NCI-H2196 (cell line): ENCODE measurements around the gene NCK2.
"Not testable (repeated sequence)": the region's sequence is repeated elsewhere in the genome, so short reads cannot be mapped to it uniquely, and the experiment has no call there.

Source experiments
- DNase-seq: peaks from one replicate; lab custom pipeline; 2025; ENCODE audit not compliant: unreplicated experiment; lab: John Stamatoyannopoulos, UW

Gene NCK2

DNA sequence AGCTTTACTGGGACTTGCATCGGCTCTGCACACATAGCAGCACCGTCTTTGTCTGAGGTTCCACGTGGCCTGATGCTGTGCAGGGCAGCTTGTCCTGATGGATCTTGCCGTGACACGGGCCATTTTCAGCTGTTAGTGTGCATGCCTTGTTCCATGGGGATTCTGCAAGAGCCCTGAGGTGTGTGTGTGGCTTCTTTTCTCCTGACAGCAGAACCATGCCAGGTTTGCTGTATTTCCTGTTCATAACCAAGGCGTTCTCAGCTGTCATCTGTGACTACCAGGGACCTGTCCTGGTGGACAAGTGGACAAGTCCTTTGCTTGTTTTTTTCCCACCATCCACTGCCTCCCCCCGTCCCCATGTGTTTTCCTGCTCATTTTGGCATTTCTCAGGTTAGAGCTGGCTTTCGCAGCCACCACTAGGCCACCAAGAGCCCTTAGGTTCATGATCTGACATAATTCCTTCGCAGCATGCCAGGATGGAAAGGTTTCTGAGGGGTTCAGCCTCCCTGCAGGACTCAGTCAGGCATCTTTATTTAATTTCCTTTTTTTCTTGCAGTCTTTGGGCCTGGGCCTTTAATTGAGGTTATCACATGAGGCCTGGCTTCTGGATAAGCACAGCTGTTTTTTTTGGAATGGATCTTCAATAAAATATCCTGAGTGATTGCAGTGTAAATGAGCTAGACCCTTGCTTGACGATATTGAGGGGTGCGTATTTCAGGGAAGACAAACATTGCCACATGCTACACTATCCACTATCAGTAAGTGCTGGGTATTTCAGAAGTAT lies 139.4 kb downstream of the NCK2 start:
- no peak for DNase-seq

GRCh38 chr2:105885456-105885855 lies 140.7 kb downstream of the NCK2 start:
- DNase-seq: no peak

GRCh38 chr2:105886029-105886454 lies 141.3 kb downstream of the NCK2 start:
- DNase-seq: no peak

DNA sequence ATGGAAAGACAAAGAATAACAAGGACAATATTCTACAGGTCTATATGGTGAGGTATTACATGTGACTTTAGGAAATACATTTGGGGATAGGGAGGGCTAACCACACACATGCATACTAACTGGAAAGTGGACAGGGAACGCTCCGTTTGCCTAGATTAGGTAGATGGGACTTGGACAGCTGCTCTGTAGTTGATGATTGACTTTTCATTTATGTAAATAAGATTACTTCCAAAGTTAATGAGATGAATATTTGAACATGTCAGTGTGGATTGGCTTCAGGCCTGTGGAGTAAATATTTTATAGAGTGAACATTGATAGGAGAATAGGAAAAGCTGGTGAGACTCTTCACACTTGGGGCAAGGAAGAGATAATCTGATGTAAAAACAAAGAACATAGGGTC lies 142.0 kb downstream of the NCK2 start:
- no peak for DNase-seq

DNA sequence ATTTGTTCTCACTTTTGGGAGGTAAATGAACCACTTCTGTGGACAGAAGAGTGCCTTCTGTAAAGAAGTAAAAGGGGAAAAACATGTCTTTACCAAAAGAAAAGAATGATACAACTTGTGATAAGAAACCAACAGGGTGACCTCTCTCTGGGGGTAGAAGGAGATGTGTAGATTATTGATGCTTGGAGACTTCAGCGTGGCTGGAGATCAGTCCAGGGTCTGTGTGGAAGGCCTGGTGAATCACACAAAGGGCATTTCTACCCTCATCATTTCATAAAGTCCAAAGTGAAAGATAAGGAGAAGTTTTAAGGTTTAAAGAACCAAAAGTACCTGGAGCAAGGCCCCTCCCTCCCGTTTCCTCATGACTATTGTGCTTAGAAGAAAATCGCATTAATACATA lies 142.5 kb downstream of the NCK2 start:
- no peak for DNase-seq

DNA sequence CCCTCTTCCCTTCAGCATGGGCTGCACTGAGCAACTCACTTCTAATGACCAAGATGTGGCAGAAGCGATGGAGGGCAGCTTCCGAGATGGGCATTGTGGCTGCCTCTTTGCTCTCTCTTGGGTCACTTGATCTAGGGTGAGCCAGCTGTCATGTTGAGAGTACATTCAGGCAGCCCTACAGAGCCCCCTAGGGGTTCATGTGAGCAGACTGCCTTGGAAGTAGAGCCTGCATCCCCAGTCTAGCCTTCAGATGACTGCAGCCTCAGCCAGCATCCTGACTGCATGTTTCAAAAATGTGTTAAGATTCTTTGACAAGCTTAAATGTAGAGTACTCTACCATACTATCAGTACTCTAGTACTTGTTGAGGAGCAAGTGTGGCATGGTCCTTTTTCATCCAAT lies 143.9 kb downstream of the NCK2 start:
- DNase-seq: no peak

- no peak for DNase-seq
Observed at GRCh38 chr2:105889046-105889445, 144.3 kb downstream of the NCK2 start.

DNA sequence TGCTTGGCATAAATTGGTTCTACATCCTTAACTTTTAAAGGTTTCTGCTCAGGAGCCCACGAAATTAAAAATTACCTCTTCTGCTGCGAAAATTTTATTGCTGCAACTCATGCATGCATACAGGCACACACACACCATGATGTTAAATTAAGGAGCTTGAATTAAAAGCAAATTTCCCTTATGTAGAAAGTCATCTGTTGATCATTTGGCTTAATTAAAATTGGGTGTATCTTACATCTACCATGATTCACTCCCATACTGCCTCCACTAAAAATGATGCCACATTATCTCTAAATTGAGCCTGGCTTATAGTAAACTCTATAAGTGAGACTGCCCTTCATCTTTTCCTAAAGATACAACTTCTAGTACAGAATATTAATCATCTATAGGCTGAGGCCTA lies 145.4 kb downstream of the NCK2 start:
- DNase-seq: no peak

DNA sequence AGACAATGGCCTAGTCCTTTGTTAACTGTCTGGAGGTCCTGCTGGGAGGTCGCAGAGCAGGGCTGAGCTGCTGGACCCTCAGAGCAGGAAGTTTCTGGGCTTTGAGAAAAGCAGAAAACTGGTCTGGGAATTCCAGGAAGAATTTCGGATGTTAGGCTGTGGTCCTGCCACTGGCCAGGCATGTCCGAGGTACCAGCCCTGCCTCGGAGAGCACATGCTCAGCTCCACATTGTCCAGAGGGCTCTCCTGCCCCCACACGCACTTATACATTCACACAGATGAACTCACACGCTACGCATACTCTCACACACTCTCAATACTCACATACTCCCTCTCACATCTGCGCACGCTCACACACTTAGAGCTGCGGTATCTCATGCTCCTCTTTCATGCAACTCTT lies 146.1 kb downstream of the NCK2 start:
- DNase-seq: no peak

DNA sequence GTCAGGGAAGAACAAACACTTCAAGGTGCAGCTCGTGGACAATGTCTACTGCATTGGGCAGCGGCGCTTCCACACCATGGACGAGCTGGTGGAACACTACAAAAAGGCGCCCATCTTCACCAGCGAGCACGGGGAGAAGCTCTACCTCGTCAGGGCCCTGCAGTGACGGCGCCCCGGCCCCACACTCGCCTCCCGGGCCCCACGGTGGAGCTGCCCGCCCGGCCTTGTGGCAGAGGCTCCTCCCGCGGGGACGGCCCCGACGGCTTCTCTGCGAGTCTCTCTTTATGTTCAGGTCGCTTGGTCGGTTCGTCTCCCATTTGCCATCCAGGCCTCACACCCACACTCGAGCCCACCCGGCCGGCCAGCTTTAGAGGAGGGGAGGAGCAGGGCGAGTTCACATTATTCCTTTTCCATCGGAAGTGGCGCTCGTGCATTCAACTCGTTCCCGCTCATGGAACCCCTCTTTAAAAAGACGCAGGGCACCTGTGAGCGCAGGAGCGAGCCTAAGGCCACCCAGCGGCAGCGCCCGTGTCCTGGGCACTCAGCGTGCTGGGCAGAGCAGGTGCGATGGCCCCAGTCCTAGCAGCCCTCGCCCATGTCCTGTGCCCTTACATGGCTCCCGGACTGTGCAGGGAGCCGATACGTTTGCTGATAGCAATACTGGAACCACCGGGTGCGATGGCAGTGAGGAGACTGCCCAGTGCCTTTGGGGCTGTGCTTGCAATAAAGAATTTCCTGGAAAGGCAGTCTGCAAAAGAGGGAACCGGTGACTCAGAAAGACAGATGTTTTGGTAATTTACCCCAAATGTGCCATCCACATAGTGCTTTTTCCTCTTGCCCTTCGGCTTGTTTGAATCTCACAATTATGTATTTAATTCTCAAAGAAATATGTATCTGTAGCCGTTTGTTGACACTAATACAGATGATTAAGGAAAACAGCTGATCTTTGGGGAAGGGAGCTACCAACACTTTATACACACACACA lies 148.6 kb downstream of the NCK2 start:
- no peak for DNase-seq

DNA sequence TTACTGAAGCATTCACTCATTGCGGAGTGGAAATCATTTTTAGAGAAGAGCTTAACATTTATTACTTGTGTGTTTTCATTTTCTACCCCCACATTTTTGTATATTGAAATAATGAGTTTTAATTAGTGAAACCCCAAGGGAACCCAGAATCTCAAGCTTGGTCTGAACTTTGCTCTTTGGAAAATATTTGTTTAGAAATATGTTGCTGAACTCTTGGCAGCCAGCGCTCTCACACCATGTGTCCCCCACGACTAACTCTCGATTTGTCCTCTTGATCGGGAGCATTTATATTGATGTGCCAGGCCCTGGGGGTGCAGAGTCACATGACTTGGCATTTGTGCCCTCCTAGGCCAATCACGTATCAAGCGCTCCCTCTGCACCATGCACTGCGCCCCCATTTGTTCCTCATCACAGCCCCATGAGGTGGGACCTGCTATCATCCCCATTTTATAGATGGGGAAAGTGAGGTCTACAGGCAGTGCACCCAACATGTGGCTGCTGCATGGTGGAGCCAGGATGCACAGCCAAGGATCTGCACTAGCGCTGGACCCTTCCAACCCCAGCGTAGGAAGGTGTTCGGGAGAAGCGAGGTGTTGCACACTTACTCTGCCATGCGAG lies 149.7 kb downstream of the NCK2 start:
- DNase-seq: no peak

DNA sequence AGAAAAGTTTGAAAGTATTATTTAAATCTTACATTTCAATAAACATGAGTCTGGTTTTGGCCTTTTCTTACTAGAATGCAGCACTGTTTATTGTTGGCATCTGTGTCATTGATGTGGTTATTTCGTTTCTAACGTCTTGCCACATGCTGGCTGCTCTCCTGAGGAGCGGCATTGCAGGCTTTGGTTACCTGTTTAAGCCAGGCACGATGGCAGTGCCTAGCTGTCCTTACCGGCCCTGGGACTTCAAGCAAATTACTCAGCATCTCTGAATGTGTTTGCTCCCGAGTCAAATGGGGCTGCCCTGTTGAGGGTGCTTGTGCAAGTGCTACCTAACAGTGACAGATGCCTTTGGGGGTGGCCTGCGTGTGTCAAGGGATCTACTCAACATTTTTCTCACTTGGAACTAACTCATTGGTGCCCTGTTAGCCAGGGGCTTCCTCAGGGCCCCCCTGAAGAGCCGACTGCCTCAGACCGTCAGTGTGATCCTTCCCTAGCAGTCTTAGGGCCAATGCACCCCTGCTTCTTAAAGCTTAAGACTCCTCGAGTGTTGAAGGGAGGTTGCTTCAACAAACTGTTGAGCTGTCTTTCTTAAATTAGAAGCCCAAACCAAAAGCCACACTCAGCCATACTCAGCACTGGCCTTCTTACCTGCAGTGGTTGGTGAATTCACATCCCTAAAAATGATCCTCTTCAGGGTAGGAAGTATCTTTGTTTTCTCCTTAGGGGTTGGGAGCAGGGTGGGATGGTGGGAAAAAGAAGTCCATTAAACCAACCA lies 151.5 kb downstream of the NCK2 start:
- no peak for DNase-seq

GRCh38 chr2:105896765-105897163 lies 152.1 kb downstream of the NCK2 start:
- no peak for DNase-seq

DNA sequence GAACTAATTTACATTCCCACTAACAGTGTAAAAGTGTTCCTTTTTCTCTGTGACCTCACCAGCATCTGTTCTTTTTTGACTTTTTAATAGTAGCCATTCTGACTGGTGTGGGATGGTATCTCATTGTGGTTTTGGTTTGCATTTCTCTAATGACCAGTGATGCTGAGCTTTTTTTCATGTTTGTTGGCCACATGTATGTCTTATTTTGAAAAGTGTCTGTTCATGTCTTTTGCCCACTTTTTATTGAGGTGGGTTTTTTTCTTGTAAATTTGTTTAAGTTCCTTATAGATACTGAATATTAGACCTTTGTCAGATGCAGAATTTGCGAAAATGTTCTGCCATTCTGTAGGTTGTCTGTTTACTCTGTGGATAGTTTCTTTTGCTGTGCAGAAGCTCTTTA lies 153.0 kb downstream of the NCK2 start:
- not testable (repeated sequence) for DNase-seq

- no peak for DNase-seq
Observed at GRCh38 chr2:105903051-105903674, 158.5 kb downstream of the NCK2 start.

GRCh38 chr2:105904938-105905337 lies 160.2 kb downstream of the NCK2 start:
- no peak for DNase-seq

- no peak for DNase-seq
Observed at GRCh38 chr2:105906481-105906880, 161.8 kb downstream of the NCK2 start.

DNA sequence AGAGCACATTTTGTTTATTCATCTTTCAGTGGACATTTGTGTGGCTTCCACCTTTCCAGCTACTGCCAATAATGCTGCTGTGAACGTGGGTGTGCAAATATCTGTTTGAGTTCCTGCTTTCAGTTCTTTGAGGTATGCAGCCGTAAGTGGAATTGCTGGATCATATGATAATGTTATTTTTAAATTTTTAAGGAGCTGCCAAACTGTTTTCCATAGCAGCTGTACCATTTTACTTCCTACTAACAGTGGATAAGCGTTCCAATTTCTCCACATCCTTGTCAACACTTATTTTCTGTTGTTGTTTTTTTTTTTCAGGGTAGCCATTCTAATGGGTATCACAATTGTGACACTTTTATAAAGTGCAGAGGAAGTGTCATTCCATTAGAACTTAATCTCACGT lies 162.5 kb downstream of the NCK2 start:
- no peak for DNase-seq

DNA sequence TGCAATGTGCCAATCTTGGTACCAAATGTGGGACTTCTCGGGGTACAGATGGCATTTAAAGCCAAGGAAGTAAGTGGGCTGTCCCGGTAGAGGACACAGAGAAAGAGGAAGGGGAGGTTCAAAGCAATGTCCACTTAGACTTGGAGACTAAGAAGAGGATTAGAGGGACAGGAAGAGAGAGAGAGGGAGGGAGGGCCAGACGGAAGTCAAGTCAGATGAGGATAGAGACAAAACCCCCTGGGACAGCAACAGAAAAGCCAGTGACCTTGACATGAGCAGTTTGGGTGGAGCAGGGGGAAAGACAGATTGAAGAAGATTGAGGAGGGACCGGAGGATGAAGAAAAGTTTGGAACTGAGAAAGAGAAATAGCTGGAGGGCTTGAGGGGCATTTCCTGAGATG lies 164.5 kb downstream of the NCK2 start:
- DNase-seq: no peak

DNA sequence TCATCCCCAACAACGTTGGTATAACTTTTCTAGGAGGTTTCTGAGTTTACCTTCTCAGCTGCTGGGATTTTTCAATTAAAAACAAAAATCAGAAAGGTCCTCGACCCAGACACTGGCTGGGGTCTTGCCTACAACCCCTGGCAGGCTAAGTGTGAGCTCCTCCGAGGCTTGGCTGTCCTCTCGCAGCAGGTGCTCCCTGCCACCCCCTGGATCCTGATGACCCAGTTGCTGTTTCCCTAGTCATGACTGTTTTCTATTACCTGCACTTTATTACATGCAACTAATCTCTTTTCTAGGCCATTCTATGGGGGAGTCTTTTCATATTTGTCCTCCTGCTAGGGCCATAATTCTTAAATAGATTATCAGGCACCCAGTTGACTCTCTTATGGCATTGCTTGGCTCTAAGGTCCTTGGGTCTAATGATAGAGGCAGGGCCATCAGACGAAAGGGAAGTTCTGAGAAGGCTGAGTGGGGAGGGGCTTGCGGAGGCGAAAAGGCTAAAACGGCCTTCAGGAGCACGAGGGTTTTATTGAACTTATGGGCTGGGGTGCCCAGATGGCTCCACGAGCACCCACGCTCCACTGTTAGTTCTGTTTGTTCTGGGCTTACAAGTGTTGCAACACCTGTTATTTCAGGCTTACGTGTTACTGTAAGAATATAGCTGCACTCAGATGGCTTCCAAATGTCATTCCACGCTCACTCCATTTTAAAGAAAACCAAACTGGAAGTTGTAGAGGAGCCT lies 166.0 kb downstream of the NCK2 start:
- DNase-seq: no peak
